ENCODE data around the gene CLEC4M.
"Not testable (repeated sequence)": the region's sequence is repeated elsewhere in the genome, so short reads cannot be mapped to it uniquely, and the experiment has no call there.

The CLEC4M gene

DNA sequence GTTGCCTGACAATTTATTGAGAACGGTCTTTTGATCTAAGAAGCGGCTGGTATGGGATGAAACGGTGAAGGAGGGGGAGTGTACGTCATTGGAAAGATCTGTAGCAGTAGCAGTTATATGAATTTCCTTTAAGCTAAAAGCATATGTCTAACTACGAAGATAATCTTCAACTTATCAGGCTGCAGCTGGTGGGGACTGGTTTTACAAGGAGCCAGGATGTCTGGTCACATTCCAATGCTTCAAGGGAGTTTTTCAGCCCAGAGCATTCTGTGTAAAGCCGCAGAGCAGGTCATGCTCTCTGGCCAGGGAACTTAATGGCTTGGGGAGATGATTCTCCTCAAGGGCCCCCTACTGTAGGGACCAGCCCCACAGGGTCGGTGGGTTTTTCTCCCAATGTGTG is 29.2 kb downstream of the CLEC4M start:
- H3K9me3 ChIP-seq (ENCODE audit: control insufficient read depth, insufficient read depth, low read length), result no peaks in the 10 kb centered on the region
- no peak overlapping the region for H3K9ac ChIP-seq (ENCODE audit: low read depth, low read length)
- H3K4me1 ChIP-seq (ENCODE audit: insufficient read depth, low read length), result no peaks in the 10 kb centered on the region
- no peaks in the 10 kb centered on the region for H3K36me3 ChIP-seq (ENCODE audit: insufficient read depth, low read length)

DNA sequence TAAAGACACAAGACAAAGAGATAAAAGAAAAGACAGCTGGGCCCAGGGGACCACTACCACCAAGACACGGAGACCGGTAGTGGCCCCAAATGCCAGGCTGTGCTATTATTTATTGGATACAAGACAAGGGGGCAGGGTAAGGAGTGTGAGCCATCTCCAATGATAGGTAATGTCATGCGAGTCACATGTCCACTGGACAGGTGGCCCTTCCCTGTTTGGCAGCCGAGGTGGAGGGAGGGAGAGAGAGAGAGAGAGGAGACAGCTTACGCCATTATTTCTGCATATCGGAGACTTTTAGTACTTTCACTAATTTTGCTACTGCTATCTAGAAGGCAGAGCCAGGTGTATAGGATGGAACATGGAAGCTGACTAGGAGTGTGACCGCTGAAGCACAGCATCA is 29.7 kb downstream of the CLEC4M start:
- not testable (repeated sequence) for H3K9me3 ChIP-seq (ENCODE audit: control insufficient read depth, insufficient read depth, low read length); H3K9ac ChIP-seq (ENCODE audit: low read depth, low read length); H3K4me1 ChIP-seq (ENCODE audit: insufficient read depth, low read length); H3K36me3 ChIP-seq (ENCODE audit: insufficient read depth, low read length)

GRCh38 chr19:7793493-7793892 is 30.4 kb downstream of the CLEC4M start:
- Histone ChIP-seq H3K4me1 (ENCODE audit: insufficient read depth, low read length) (0 out of 2 replicates have a peak, but pooled peaks cover 4% of the 10 kb centered on the region), H3K9me3 (ENCODE audit: control insufficient read depth, insufficient read depth, low read length) (no peaks in the 10 kb centered on the region), H3K9ac (ENCODE audit: low read depth, low read length) (no peak overlapping the region), H3K36me3 (ENCODE audit: insufficient read depth, low read length) (no peaks in the 10 kb centered on the region)

DNA sequence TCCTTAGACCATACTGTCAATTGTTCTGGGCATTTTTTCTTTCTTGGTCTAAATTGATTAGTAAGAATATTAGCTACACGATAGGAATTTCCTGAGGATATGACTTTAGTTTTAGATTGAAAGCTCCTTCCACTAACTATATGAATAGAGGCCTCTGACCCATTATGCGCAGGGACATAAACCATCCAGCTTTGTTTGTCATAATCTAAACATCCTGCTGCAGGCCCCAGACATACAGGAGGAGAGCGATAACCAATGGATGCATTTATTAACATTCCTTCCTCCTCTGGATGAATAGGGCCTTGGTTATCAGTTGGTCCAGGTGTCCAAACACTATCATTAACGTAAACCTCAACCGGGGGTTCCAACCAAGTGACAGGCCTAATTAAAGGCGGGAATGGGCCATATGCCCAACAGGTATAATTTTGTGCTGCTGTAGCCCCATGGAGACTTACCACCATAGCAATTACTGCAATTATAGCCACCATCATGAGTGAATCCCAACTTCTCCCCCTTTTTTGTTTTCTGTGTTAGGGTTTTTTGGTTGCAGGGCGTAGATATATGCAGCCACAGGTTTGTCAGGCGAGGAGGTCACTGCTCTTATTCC is 32.6 kb downstream of the CLEC4M start:
- H3K4me1 ChIP-seq (ENCODE audit: insufficient read depth, low read length), result 0 out of 2 replicates have a peak, but pooled peaks cover 5% of the 10 kb centered on the region
- H3K9ac ChIP-seq (ENCODE audit: low read depth, low read length), result no peak overlapping the region
- no peaks in the 10 kb centered on the region for H3K9me3 ChIP-seq (ENCODE audit: control insufficient read depth, insufficient read depth, low read length)
- H3K36me3 ChIP-seq (ENCODE audit: insufficient read depth, low read length), result no peaks in the 10 kb centered on the region

DNA sequence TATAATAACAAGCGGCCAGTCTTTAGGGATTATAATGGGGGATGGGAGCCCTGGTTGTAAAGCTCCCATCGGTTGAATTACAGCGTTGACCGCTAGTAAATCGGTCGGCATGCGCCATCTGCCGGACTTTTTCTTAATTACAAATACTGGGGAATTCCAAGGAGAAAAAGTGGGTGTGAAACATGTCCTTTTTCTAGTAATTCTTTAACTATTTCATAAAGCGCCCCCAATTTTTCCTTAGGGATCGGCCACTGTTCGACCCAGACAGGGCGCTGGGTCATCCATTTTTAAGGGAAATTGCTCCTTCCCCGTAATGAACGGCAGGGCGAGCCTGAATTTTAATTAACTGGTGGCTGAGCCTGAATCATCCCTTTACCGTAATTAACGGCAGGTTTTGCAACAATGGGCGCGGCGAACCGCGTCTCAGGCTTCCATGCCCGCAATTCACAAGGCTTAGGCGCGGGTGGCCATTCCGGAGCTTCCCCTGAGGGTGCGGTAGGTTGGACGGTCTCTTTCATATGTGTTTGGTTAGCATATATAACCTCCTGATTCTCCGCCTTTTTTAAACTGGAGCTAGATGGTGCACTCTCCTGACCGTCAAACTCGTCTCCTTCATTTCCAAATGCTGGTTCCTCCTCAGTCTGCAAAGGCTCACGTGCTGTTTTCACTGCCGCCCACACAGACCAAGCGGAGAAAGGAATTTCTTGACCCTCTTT is 36.8 kb downstream of the CLEC4M start:
- Histone ChIP-seq H3K9me3 (ENCODE audit: control insufficient read depth, insufficient read depth, low read length) (peaks cover 4% of the 10 kb centered on the region; the same call in 1 of the 2 replicates), H3K9ac (ENCODE audit: low read depth, low read length) (peak overlapping the region; percentile 50)

GRCh38 chr19:7801020-7801570 is 38.1 kb downstream of the CLEC4M start:
- Histone ChIP-seq H3K36me3 (ENCODE audit: insufficient read depth, low read length) (no peaks in the 10 kb centered on the region), H3K9ac (ENCODE audit: low read depth, low read length) (no peak overlapping the region), H3K4me1 (ENCODE audit: insufficient read depth, low read length) (0 out of 2 replicates have a peak, but pooled peaks cover 5% of the 10 kb centered on the region), H3K9me3 (ENCODE audit: control insufficient read depth, insufficient read depth, low read length) (peaks cover 4% of the 10 kb centered on the region; the same call in 1 of the 2 replicates)

More for the DNA sequence above, 36.8 kb downstream of the CLEC4M start:
- 0 out of 2 replicates have a peak, but pooled peaks cover 5% of the 10 kb centered on the region for H3K4me1 ChIP-seq (ENCODE audit: insufficient read depth, low read length)
- H3K36me3 ChIP-seq (ENCODE audit: insufficient read depth, low read length), result no peaks in the 10 kb centered on the region

GRCh38 chr19:7806234-7806633 is 43.2 kb downstream of the CLEC4M start:
- no peaks in the 10 kb centered on the region for H3K36me3 ChIP-seq (ENCODE audit: insufficient read depth, low read length)
- no peaks in the 10 kb centered on the region for H3K4me1 ChIP-seq (ENCODE audit: insufficient read depth, low read length)
- no peak overlapping the region for H3K9ac ChIP-seq (ENCODE audit: low read depth, low read length)

GRCh38 chr19:7806876-7807275 is 43.8 kb downstream of the CLEC4M start:
- H3K9ac ChIP-seq (ENCODE audit: low read depth, low read length), result no peak overlapping the region
- H3K9me3 ChIP-seq (ENCODE audit: control insufficient read depth, insufficient read depth, low read length), result no peaks in the 10 kb centered on the region
- no peaks in the 10 kb centered on the region for H3K4me1 ChIP-seq (ENCODE audit: insufficient read depth, low read length)
- H3K36me3 ChIP-seq (ENCODE audit: insufficient read depth, low read length), result no peaks in the 10 kb centered on the region

More at GRCh38 chr19:7806234-7806633, 43.2 kb downstream of the CLEC4M start:
- H3K9me3 ChIP-seq (ENCODE audit: control insufficient read depth, insufficient read depth, low read length), result no peaks in the 10 kb centered on the region

DNA sequence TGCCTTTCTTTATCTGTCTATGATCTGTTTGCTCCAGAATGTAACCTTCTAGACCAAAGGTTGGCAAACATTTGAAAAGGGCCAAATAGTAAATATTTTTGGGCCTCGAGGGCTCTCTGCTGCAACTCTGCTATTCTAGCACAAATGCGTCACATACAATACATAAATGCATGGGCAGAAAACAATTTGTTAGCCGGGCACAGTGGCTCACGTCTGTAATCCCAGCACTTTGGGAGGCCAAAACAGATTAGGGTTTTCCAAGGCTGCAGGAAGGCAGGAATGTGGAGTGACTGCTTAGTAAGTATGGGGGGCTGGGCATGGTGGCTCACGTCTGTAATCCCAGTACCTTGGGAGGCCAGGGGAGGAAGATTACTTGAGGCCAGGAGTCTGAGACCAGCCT is 45.1 kb downstream of the CLEC4M start:
- Histone ChIP-seq H3K9me3 (ENCODE audit: control insufficient read depth, insufficient read depth, low read length) (no peaks in the 10 kb centered on the region), H3K9ac (ENCODE audit: low read depth, low read length) (no peak overlapping the region), H3K4me1 (ENCODE audit: insufficient read depth, low read length) (no peaks in the 10 kb centered on the region), H3K36me3 (ENCODE audit: insufficient read depth, low read length) (no peaks in the 10 kb centered on the region)

DNA sequence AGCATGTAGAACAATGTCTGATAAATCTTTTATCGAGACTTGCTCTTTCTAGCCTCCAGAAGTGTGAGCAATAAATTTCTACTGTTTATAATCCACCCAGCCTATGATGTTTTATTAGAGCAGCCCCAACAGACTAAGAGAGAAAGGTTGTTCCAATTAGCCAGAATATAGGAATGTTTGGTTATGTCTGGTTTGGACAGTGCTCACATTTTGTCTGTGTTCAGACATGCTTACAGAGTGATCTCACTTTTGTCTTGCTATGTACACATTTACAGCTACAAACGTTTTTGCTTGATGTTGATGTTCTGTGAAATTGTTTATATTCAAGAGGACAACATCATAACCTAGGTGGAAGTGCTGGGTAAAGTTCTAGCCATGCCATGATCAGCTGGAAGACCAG is 48.9 kb downstream of the CLEC4M start:
- Histone ChIP-seq H3K9ac (ENCODE audit: low read depth, low read length) (no peak overlapping the region), H3K4me1 (ENCODE audit: insufficient read depth, low read length) (no peaks in the 10 kb centered on the region), H3K36me3 (ENCODE audit: insufficient read depth, low read length) (no peaks in the 10 kb centered on the region), H3K9me3 (ENCODE audit: control insufficient read depth, insufficient read depth, low read length) (no peaks in the 10 kb centered on the region)

DNA sequence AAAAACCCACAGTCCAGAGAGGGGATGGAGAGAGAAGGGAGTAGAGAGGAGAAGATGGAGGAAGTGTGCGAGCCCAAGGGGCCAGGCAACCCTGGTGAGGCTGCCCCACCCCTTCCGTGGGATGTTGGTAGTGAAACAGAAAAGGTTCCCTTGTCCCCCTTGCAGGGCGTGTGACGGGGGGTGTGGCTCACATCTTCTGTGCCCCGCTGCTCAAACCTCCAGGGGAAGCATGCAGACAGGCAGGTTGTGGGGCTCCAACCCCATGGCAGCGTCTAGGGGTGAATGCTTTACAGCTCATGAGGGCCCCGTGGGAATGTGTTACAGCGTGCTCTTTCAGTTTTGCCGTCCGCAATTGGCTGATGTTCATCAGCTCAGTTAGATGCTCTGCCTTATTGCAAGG is 52.3 kb downstream of the CLEC4M start:
- no peaks in the 10 kb centered on the region for H3K4me1 ChIP-seq (ENCODE audit: insufficient read depth, low read length)
- H3K36me3 ChIP-seq (ENCODE audit: insufficient read depth, low read length), result no peaks in the 10 kb centered on the region
- H3K9me3 ChIP-seq (ENCODE audit: control insufficient read depth, insufficient read depth, low read length), result 0 out of 2 replicates have a peak, but pooled peaks cover 4% of the 10 kb centered on the region
- no peak overlapping the region for H3K9ac ChIP-seq (ENCODE audit: low read depth, low read length)

DNA sequence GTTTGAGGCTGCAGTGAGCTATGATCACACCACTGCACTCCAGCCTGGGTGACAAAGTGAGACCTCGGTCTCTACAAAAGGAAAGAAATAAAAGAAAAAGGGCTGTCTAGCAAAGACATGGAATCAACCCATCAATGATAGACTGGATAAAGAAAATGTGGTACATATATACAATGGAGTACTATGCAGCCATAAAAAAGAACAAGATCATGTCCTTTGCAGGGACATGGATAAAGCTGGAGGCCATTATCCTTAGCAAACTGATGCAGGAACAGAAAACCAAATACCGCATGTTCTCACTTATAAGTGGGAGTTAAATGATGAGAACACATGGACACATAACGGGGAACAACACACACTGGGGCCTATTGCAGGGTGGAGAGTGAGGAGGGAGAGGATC is 53.0 kb downstream of the CLEC4M start:
- not testable (repeated sequence) for H3K4me1 ChIP-seq (ENCODE audit: insufficient read depth, low read length); H3K9me3 ChIP-seq (ENCODE audit: control insufficient read depth, insufficient read depth, low read length); H3K9ac ChIP-seq (ENCODE audit: low read depth, low read length); H3K36me3 ChIP-seq (ENCODE audit: insufficient read depth, low read length)

DNA sequence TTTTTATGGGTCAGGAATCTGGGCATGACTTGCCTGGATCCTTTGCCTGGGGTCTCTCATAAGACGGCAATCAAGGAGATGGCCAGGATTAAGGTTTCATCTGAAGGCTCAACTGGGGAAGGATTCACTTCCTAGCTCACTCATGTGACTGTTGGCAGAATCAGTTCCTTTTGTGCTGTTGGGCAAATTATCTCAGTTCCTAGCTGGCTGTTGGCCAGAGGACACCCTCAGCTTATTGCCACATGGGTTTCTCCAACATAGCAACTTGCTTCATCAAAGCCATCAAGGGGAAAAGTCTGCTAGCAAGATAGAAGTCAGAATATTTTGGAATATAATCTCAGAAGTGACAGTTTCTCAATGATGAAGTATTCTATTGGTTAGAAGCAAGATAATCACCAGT is 54.8 kb downstream of the CLEC4M start:
- Histone ChIP-seq H3K4me1 (ENCODE audit: insufficient read depth, low read length) (no peaks in the 10 kb centered on the region), H3K36me3 (ENCODE audit: insufficient read depth, low read length) (no peaks in the 10 kb centered on the region), H3K9me3 (ENCODE audit: control insufficient read depth, insufficient read depth, low read length) (0 out of 2 replicates have a peak, but pooled peaks cover 4% of the 10 kb centered on the region), H3K9ac (ENCODE audit: low read depth, low read length) (no peak overlapping the region)

DNA sequence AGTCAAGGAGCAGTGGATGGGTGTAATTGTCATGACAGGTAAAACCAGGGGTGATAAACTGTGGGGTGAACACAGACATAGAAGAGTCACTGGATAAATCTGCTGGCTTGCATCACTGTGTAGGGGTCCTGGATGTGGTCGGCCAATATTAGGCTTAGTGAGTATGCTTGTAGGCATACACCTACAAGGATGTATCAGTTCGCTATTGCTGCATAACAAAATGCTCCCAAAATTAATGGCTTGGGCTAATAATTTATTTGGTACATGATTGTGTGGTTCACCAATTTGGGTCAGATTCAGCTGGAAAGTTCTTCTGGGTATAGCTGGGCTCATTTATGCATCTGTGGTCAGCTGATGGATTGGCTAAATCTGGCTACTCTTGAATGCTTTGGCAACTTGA is 55.8 kb downstream of the CLEC4M start:
- Histone ChIP-seq H3K4me1 (ENCODE audit: insufficient read depth, low read length) (no peaks in the 10 kb centered on the region), H3K9ac (ENCODE audit: low read depth, low read length) (no peak overlapping the region), H3K36me3 (ENCODE audit: insufficient read depth, low read length) (no peaks in the 10 kb centered on the region), H3K9me3 (ENCODE audit: control insufficient read depth, insufficient read depth, low read length) (0 out of 2 replicates have a peak, but pooled peaks cover 4% of the 10 kb centered on the region)

Data from ES-I3 (cell line).